H1 (cell line): Measurements from ENCODE around the gene SLC4A8. TPM values are rescaled to one million over a fixed set of nuclear protein-coding genes. Genes with fewer than 3 reads are reported as not detected.

Experiments
- RBBP5 ChIP-seq: IDR thresholded peaks from 2 replicates; pipeline ENCODE4 v1.7.1; 2012; ENCODE audit warnings: low read depth, mild to moderate bottlenecking, inconsistent platforms, low read length, moderate library complexity, borderline replicate concordance
- polyA plus RNA-seq, 7 experiments: library from polyadenylated mRNA; depleted of rRNA in 3 of 7; stranded (reverse) in 5 of 7; unstranded in 2 of 7; fragments of >200 nt in 5 of 7; fragments of 200-250 nt in 2 of 7; gene quantifications; 1 replicate in 5 of 7; 2 replicates in 1 of 7; 4 replicates in 1 of 7; pipeline versions ENCODE4 v1.2.1 to v1.2.3, GENCODE V29; 2011 to 2013; ENCODE audit warnings: missing spikeins in 2 of 7, mixed read lengths in 2 of 7
- total RNA-seq: library from RNA; stranded (reverse); fragmentation: NEBNext Ultra II Directional; extraction: Animal tissue kit (Norgen Biotek cat#: 25700); gene quantifications from 2 replicates; pipeline ENCODE4 v1.2.1, GENCODE V29; 2021

The SLC4A8 gene
- total and polyA plus RNA-seq, 2 of the 8 experiments (the other 6 are each of a cell fraction or from before 2014, with no cell fraction given), result 11.2 to 13.4 TPM

GRCh38 chr12:51382173-51382572, 42.5 kb upstream of the SLC4A8 start (continued):
- no peak for TF ChIP-seq RBBP5
